Hypothalamus (tissue), 51 donors: ENCODE results near the gene EIF2B2.
A peak's percentile ranks its signal among the peaks of the same experiment; 100 is the strongest.

Experiments
- DNase-seq, 51 donors: peaks; one replicate each; lab custom pipeline; 2025; lab: John Stamatoyannopoulos, UW

EIF2B2 gene

DNA sequence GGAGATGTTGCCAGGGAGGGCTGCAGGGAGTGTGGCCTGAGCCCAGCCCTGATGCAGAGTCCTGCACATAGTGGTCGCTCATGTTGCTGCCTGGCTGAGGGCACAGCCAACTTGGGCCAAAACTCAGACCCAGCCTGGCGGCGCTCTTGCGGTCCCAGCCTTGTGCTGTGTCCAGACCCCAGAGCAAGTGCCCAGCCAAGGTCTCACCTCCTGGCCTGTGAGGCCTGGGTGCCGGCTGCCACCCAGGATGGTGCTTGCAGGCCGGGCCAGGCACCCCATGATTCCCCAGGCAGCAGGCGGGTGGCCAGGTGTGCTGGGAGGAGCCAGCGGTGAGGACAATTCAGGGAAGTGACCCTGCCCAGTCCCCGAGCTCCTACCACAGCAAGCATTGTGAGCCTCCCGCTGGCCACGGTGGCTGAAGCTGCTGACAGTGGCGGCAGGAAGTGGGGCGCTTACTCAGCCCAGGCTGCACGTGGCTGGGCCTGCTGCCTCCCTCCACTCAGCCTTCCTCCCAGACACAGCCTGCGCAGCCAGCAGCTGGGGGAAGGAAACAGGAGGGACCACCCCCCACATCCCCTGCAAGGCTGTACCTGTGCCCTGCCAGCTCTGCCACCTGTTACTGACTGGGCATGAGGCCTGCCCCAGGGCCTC is 29.6 kb upstream of the EIF2B2 start:
- DNase-seq = no peak

DNA sequence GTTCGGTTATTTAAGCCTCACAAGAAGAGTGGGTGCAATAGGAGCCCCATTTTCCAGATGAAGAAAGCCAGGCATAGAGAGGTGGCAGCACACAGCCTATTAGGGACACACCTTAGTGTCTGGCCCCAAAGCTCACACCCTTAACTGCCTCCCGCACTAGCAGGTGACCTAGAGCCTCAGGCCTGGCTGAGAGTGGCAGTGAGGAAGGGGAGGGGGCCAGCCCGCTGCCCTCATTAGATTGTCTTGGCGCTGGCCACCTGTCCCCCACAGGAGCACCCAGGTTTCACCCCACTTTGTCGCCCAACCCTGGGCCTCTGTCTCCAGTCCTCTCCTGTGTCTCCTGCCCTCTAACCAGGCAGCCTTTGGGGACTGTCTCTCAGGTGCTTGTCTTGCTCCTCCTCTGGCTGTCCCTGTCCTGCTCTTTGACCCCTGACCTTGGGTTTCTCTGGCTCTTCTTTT is 28.8 kb upstream of the EIF2B2 start:
- DNase-seq = no peak

DNA sequence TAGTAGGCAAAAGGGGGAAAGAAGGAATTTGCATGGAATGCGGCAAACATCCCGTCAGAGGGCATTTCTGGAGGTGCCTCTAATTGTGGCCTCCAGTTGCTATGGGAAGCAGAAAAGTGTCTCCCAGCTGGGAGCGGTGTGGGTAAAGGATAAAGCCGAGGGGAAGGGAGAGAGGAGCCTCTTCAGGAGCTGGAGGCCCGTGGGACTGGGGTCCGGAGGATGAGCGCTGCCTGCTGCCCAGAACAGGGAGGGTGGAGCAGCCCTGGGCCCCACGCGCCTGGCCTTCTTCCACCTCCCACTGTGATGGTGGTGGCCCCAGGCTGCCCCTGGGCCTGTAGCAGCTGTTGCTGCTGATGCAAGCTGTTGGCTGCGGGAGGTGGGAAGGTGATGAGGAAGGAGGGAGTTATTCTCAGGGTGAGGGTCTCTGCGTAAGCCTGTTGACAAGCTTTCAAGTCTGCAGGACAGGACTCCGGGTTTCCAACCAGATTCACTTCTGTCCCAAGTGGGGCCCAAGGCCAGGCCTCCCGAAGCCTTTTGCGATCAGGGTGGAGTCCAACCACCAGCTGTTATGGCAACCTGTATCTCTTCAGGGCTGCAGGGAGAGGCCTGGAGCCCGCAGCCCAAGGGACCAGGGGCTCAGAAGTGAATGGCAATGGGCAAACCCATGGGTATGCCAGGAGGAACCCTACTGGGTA is 28.2 kb upstream of the EIF2B2 start:
- no peak for DNase-seq

DNA sequence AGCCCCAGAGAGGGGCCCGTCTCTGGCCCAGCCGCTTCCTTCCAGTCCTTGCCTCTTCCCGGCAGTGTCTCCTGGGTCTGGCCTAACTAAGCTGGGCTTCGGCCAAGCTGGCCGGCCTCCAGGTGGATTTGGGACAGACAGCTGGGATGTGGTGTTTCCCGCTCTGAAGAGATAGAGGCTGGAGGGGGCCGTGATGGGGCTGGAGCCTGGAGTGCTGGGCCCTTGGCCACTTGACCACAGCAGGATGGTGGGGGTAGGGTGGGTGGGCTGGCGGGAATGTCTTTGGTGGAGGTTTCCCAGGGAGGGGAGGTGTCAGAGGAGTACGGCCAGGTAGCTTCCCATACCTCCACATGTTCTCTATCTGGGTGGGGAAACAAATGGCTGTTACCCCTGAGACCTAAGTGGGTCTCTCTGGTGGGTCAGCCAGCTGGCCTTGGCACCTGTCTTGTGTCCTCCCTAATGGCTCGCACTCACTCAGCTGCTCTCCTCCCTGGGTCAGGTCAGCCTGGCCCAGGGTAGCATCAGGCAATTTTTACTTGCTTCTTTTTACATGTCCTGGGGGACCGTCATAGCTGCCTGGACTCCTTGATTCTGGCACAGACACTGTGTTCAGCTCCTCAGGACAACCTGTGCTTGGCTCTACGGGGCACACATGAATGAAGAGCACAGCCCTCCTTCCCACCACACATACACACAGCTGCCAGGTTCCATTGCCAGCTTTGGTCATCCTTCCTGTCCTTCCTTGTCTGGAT is 27.5 kb upstream of the EIF2B2 start:
- no peak for DNase-seq

GRCh38 chr14:74976264-74977113 is 26.2 kb upstream of the EIF2B2 start:
- DNase-seq = no peak

DNA sequence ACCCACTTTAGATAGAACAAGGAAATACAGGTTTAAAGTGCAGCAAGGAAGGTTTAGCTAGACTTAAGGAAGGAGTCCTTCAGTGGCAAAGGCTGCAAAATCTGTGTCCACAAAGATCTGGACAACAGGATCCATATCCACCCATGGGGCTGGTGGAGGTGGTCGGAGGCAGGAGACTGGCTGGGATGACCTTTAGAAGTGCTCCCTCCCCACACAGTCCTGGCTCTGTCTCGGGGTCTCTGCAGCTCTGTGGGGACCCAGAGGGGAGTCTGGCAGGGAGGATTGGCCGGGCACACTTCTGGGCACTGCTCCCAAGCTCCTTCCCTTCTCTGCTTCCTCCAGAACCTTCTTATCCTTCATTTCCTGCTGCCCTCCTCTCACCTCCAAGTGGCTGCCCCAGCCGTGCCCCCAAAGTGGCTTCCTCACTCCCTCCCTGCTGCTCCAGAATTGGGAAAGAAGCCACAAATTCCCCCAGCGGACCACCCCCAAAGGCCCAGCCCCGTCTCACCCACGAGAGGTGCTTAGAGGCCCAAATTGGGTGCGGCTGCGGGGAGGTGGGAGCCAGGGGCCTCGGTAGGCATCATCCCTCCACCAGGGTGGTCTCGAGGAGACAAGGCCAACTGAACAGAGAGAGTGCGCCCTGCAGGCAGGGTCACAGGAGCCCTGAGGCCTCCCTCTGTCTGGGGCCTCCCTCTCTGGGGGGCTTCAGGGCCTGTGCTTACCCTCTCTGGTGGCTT is 25.4 kb upstream of the EIF2B2 start:
- DNase-seq = no peak

DNA sequence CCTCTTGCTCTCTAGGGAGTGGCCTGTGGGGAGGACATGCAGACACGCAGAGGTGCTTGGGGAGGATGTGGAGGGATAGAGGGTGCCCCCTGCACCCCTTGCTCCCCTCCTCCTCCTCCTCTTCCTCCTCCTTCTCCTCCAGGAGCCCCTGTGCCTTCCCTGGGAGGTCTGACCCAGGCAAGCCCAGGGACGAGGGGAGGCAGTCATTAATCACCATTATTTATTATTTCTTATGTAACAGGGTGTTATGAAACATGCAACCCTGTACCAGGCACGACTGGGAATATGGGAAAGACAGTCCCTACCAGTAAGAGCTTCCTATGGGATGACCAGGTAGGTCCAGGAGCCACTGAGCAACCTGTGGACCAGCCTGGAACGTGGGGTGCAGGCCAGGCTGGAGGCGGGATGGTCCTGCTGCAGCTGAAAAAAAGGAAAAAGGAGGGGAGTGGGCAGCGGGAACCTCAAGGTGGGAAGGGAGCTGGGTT is 24.8 kb upstream of the EIF2B2 start:
- no peak for DNase-seq

DNA sequence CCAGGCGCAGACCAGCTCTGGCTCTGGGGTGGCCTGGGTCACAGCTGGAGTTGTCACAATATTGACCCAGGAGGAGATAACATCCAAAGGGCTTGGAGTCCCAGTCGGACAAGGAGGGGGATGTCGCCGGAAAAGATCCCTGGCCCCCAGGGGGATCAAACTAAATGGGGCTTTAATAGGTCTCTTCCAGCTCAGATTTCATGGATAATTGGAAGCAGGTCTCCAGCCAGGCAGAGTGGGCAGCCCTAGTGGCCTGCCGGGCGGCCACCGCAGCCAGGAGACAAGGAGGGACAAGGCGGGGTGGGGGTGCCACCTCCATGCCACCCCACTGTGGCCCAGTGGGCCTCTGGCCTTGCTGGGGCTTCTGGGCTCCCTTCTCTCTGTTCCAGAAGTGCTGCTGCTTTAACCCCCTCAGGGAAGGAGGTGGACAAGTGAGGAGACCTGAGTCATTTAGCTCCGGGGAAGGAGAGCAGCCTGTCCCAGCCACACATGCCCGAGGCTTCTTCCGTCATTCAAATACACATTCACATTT is 24.2 kb upstream of the EIF2B2 start:
- no peak for DNase-seq

DNA sequence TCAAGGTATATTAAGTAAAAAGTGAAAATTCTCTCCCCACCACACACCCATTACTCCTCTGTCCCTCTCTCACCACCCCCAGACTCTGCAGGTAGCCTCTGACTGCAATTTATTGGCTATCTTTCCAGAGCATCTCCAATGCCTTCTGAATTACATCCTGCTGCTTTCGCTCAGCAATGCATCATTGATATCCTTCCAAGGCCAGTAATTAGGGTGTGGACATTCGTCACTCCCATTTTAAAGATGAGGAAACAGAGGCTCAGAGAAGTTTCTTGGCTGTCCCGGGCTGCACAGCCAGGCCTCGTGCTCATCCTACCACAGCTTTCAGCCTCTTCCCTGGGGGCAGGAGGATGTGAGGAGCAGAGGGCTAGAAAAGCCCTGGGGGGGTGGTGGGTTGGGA is 23.7 kb upstream of the EIF2B2 start:
- no peak for DNase-seq

GRCh38 chr14:74979442-74980397 is 23.0 kb upstream of the EIF2B2 start:
- DNase-seq = peak in 2 of 51 donors; percentile 18 to 21

DNA sequence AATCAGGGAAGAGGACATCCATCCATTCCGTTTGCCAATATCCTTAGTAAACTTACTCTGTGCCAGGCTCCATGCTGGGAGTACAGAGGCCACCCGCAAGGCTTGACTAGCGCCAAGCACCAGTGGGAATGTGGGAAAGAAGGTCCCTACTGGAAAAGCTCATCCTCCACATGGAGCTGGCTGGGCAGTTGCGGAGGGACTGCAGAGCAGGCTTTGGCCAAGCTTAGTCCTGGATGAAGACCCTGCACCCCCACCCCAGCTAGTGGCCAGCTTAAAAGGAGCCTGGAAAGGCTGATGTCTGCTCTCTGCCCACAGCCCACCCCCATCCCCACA is 22.4 kb upstream of the EIF2B2 start:
- DNase-seq = no peak

- DNase-seq = no peak
Measured at GRCh38 chr14:74980731-74981461, 21.8 kb upstream of the EIF2B2 start.

GRCh38 chr14:74981462-74981782 is 21.3 kb upstream of the EIF2B2 start:
- no peak for DNase-seq

GRCh38 chr14:74981833-74982232 is 20.9 kb upstream of the EIF2B2 start:
- no peak for DNase-seq

GRCh38 chr14:74982661-74983060 is 20.1 kb upstream of the EIF2B2 start:
- no peak for DNase-seq

- DNase-seq = no peak
Measured at GRCh38 chr14:74983343-74983742, 19.4 kb upstream of the EIF2B2 start.

- no peak for DNase-seq
Measured at GRCh38 chr14:74984236-74985027, 18.3 kb upstream of the EIF2B2 start.

GRCh38 chr14:74985028-74985310 is 17.8 kb upstream of the EIF2B2 start:
- DNase-seq = no peak
